ENCODE results near the gene SIK2.

Gene SIK2

GRCh38 chr11:111633756-111634362, 31.6 kb downstream of the SIK2 start:
- in situ Hi-C loops (cut with HindIII; ENCODE audit: low sequenced_read_pairs), result no loop called here
- no peak for DNase-seq (ENCODE audit: low read depth)
- TF ChIP-seq, protein P1, sequence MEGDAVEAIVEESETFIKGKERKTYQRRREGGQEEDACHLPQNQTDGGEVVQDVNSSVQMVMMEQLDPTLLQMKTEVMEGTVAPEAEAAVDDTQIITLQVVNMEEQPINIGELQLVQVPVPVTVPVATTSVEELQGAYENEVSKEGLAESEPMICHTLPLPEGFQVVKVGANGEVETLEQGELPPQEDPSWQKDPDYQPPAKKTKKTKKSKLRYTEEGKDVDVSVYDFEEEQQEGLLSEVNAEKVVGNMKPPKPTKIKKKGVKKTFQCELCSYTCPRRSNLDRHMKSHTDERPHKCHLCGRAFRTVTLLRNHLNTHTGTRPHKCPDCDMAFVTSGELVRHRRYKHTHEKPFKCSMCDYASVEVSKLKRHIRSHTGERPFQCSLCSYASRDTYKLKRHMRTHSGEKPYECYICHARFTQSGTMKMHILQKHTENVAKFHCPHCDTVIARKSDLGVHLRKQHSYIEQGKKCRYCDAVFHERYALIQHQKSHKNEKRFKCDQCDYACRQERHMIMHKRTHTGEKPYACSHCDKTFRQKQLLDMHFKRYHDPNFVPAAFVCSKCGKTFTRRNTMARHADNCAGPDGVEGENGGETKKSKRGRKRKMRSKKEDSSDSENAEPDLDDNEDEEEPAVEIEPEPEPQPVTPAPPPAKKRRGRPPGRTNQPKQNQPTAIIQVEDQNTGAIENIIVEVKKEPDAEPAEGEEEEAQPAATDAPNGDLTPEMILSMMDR (IDR thresholded peaks at IDR 0.05; ENCODE audit: low read depth, low read length, missing control alignments), result no peak
- H3K4me3 ChIP-seq (ENCODE audit: low read depth, low read length), result no peak overlapping the region

GRCh38 chr11:111634981-111635705, 32.9 kb downstream of the SIK2 start:
- TF ChIP-seq, protein P1 (IDR thresholded peaks at IDR 0.05; ENCODE audit: low read depth, low read length, missing control alignments), result no peak
- DNase-seq (ENCODE audit: low read depth), result peak; percentile 34
- no peak overlapping the region for H3K4me3 ChIP-seq (ENCODE audit: low read depth, low read length)
- in situ Hi-C loops (cut with HindIII; ENCODE audit: low sequenced_read_pairs), result no loop called here

DNA sequence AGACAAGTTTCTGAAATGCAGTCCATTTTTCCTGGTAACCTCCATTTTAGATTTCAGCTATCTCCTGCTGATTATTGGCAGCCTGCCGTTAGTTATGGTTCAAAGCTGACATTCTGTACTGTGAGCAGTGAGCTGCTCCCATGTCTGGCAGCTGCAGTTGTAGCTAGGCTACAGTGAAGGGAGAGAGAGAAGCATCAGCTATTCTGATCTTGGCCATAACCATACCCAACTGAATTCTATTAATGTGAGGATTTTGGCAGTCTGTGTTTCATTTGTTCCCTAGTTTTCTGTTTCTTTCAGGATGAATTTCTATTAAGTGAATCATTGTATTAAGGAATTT, 33.4 kb downstream of the SIK2 start:
- no peak overlapping the region for H3K4me3 ChIP-seq (ENCODE audit: low read depth, low read length)
- in situ Hi-C loops (cut with HindIII; ENCODE audit: low sequenced_read_pairs), result no loop called here
- TF ChIP-seq, protein P1 (IDR thresholded peaks at IDR 0.05; ENCODE audit: low read depth, low read length, missing control alignments), result no peak
- peak; percentile 77 for DNase-seq (ENCODE audit: low read depth)

DNA sequence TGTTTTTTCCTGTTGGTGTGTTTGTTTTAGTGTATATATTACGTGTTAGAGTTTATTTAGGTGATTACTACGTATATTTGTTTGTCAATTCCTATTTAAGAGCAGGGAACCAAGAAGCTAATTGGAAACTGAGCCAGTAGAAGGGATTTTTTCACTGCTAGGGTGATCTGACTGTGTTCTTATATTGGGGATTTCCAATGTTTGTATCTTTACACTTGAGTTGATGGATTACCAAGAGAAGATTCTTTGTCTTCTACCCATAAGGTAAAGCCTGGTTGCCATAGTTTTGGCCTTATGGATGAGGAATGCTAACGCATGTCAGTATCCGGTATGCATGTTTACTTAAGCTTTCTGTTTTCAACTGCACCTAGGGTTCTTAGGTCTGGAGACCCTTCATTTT, 35.6 kb downstream of the SIK2 start:
- in situ Hi-C loops (cut with HindIII; ENCODE audit: low sequenced_read_pairs), result no loop called here
- no peak overlapping the region for H3K4me3 ChIP-seq (ENCODE audit: low read depth, low read length)
- DNase-seq (ENCODE audit: low read depth), result no peak
- TF ChIP-seq, protein P1 (IDR thresholded peaks at IDR 0.05; ENCODE audit: low read depth, low read length, missing control alignments), result no peak

- no peak for DNase-seq (ENCODE audit: low read depth)
- TF ChIP-seq, protein P1 (IDR thresholded peaks at IDR 0.05; ENCODE audit: low read depth, low read length, missing control alignments), result no peak
- no peak overlapping the region for H3K4me3 ChIP-seq (ENCODE audit: low read depth, low read length)
- in situ Hi-C loops (cut with HindIII; ENCODE audit: low sequenced_read_pairs), result no loop called here
Observed at GRCh38 chr11:111639226-111639925, 37.1 kb downstream of the SIK2 start.

- no peak for DNase-seq (ENCODE audit: low read depth)
- no peak overlapping the region for H3K4me3 ChIP-seq (ENCODE audit: low read depth, low read length)
- TF ChIP-seq, protein P1 (IDR thresholded peaks at IDR 0.05; ENCODE audit: low read depth, low read length, missing control alignments), result no peak
- in situ Hi-C loops (cut with HindIII; ENCODE audit: low sequenced_read_pairs), result no loop called here
Observed at GRCh38 chr11:111641339-111642015, 39.2 kb downstream of the SIK2 start.

Data from astrocyte of the cerebellum (primary cell).